GM08714 (cell line): Measurements from ENCODE around the gene SSU72.
"Not testable (repeated sequence)": the region's sequence is repeated elsewhere in the genome, so short reads cannot be mapped to it uniquely, and the experiment has no call there.

Source experiments
- H3K4me3 ChIP-seq: fragments of 200-500 bp; sonication (Bioruptor generic); 2 replicates; pipeline ENCODE4 v1.5.1; 2014; ENCODE audit warnings: mild to moderate bottlenecking, low read length, inconsistent platforms
- ZNF274 ChIP-seq: IDR thresholded peaks from 2 replicates; pipeline ENCODE4 v1.6.1; 2012; ENCODE audit warnings: mild to moderate bottlenecking, low read depth, low read length

SSU72 gene

DNA sequence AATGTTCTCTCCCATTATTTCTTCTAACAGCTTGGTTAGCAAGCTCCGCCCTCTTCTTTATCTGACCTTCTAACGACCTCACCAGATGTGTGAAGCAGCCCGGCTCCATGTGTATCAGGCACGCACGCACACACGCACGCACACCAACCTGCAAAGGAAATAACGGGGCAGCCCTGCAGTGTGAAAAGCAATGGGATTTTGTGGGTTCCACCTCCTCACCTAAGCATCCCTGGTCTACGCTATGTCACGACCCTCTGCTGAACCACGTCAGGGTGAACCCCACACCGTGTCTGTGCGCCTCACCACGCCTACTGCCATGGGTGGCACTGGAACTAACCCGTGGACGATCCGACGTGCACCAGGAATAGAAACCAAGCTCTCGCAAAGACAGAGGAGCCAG, 10.4 kb downstream of the SSU72 start:
- no peak for TF ChIP-seq ZNF274
- no peak overlapping the region for H3K4me3 ChIP-seq

DNA sequence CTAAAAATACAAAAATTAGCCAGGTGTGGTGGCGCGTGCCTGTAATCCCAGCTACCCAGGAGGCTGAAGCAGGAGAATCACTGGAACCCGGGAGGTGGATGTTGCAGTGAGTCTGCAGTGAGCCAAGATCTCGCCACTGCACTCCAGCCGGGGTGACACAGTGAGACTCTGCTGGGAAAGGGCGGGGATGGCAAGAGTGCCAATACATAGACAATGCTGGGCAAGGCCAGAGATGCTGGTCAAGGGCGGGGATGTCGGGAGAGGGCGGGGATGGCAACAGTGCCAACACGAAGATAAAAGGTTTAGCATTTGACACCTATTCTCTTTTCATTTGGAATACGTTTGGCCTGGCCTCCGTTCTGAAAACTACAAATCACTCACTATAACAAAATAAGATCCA, 11.0 kb downstream of the SSU72 start:
- no peak for TF ChIP-seq ZNF274
- H3K4me3 ChIP-seq = no peak overlapping the region

DNA sequence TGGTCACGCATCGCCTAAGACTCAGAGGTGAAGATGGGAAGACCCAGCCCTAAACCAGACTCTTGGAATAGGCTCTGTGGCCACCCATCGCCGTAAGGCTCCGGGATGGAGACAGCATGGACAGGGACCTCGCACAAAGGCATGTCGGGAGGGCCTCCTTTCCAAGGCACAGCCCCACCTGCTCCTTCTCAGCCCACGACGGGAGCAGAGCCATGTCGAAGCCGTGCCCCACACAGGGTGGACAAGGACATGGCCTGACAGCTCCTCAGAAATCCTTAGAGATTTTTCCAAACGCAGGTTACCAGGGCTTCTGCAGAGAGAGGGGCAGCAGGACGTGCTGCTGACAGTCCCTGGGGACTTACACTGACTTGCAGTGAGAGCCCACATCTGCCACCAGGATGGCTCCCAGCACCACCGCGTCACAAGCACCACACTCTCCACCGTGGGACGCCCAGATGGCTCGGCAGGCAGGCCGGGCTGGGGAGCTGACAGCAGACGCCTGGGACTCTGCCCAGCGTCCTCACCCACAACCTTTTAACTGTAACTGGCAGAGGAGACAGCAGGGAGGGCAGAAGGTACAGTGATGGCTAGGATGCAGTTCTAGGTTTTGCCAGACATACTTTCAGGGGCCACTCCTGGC, 12.0 kb downstream of the SSU72 start:
- TF ChIP-seq ZNF274 = no peak

DNA sequence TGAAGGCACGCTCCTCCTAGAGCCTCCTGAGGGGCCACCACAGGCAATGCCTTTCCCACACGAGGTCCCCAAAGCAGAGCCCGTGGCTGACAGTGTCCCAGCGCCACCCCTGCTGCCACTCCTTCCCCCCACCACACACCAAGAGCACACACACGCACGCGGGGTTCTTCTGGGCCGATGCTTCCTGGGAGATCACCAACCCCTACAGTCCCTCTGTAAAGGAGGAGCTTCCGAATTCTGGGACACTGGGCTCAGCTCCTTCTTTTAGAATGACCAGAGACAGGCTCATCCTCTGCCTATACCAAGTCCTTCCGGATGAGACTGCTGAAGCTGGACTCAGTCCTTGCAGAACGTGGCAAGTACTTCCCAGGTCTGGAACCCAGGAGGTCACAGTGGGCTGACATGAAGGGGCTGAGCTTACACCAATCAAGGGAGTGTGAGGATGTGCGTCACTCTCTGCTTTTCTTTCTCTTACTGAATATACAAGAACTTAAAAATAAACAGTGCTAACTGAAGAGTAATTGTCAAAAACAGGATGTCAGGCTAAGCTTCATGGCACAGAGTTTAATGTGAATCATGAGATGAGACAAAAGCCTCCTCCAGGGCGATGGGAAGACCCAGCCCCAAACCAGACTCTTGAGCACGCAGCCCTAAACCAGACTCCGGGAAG, 12.7 kb downstream of the SSU72 start:
- TF ChIP-seq ZNF274 = no peak
- H3K4me3 ChIP-seq = no peak overlapping the region

More for the DNA sequence above, 12.0 kb downstream of the SSU72 start:
- no peak overlapping the region for H3K4me3 ChIP-seq

DNA sequence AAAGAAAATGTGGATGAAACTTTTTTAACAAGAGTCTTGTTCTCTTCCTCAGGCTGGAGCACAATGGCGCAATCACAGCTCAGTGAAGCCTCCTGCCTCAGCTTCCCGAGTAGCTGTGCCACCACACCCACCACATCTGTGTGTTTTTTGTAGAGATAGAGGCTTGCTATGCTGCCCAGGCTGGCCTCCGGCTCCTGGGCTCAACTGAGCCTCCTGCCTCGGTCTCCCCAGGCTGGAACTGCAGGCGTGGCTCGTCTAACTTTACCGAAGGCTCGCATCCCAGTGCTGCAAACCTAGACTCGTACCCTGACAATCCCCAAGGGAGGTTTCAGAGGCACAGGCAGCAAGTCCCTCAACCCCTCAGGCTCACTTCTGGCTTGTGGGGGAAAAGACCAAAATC, 14.5 kb downstream of the SSU72 start:
- no peak for TF ChIP-seq ZNF274
- no peak overlapping the region for H3K4me3 ChIP-seq

DNA sequence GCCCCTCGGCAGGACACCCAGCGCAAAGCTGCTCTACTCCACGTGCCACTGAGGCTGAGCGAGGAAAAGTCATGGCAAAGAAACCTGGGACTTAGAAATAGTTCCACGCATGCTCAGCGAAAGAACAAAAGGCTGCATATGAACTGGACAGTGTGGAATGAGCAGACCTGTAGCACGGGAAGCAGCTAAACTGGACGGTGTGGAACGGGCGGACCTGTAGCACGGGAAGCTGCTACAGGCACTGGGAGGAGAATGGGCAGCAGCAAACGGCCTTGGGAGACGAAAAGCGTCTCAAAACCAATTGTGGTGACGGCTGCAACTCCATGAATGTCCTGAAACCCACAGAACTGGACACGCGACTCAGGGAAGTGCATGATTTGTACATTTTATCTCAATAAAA, 15.6 kb downstream of the SSU72 start:
- no peak for TF ChIP-seq ZNF274
- no peak overlapping the region for H3K4me3 ChIP-seq

DNA sequence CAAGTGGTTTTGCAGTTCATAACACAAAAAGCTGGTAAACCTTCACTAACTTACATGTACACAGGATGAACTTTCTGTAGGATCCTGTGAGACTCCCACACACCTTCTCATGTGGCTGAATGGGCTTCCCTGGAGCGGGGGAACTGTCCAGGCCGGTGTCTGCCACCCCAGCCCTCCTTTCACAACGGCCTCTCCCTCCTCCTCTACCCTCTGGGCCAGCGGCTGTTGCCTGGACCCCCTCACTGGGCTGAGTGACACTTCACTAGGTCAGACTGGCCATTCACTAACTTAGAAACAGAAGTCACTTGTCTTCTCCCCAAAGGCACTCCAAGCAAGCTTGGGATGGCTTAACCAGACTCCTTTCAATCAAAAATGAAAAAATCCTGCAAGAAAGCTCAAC, 16.1 kb downstream of the SSU72 start:
- TF ChIP-seq ZNF274 = no peak
- H3K4me3 ChIP-seq = no peak overlapping the region

DNA sequence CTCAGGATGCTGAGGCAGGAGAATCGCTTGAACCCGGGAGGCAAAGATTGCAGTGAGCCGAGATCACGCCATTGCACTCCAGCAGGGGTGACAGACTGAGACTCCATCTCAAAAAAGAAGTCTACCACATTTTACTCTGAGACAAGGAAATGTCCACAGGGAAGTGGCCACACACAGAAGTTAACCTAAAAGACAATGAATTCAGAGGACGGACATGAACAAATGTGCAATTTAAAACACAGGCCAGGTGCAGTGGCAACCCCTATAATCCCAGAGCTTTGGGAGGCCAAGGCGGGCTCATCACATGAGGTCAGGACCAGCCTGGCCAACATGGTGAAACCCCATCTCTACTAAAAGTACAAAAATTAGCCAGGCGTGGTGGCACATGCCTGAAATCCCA, 17.0 kb downstream of the SSU72 start:
- not testable (repeated sequence) for H3K4me3 ChIP-seq

DNA sequence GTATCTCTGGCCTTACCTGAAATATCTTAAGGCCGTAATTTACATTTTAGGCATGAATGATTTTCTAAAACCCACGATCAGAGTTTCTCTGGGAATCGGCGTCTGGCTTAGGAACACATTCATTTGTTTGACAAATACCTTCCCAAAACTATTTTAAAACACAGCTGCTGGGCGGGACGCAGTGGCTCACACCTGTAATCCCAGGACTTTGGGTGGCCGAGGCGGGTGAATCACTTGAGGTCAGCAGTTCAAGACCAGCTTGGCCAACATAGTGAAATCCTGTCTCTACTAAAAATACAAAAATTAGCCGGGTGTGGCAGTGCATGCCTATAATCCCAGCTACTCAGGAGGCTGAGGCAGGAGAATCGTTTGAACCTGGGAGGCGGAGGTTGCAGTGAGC, 17.7 kb downstream of the SSU72 start:
- H3K4me3 ChIP-seq = not testable (repeated sequence)

DNA sequence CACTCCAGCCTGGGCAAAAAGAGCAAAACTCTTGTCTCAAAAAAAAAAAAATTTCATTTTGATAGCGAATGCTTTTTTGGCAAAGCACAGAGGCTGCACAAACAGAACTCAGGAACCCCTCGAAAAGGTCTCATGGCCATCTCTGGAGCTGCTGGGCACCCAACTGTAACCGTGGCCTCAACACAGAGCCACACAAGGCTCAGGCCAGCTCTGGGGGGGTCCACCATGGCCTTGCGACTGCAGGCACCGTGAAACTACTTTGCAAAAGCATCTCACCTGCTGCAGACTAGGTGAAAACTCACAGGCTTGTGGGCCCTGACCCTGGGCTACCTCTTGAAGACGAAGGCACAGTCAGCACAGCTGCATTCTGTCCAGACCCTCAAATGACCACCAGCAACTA, 18.2 kb downstream of the SSU72 start:
- no peak overlapping the region for H3K4me3 ChIP-seq
- no peak for TF ChIP-seq ZNF274

DNA sequence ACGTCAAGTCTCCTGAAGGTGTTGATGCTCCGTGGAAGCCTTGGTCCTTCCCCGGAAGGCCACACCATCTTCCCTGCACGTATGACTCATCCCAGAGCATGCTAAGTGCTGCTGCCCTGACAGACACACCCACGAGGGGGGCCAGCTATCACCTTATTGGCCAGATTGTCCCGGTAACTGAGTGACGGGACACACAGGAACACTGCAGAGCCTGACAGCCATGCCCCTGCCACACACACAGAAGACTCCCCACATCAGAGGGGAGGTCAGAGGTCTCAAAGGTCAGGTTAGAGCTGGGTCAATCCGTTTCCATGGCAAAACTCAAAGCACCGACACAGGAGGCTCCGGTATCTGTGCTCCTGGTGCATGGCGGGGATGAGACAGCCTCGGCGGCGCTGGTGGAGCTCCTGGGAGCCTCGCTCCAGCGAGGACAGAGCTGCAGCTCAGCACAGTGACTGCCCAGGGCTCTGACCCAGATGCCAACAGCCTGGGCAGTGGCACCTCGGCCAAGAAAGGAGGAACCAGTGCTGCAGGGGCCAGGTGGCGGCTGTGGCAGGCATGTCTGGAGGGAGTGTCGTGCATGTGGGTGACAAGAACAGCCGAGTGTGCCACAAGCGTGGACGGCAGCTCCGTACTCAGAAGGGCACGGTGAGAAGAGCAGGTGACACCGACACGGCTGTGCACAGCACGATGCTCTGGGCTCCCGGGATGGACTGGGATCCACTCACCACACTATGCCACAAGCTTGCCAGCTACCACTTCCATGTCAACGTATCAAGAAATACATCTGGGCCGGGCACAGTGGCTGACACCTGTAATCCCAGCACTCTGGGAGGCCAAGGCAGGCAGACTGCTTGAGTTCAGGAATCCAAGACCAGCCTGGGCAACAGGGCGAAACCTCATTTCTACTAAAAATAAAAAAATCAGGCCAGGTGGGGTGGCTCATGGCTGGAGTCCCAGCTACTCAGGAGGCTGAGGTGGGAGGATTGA, 19.4 kb downstream of the SSU72 start:
- no peak overlapping the region for H3K4me3 ChIP-seq
- TF ChIP-seq ZNF274 = no peak

DNA sequence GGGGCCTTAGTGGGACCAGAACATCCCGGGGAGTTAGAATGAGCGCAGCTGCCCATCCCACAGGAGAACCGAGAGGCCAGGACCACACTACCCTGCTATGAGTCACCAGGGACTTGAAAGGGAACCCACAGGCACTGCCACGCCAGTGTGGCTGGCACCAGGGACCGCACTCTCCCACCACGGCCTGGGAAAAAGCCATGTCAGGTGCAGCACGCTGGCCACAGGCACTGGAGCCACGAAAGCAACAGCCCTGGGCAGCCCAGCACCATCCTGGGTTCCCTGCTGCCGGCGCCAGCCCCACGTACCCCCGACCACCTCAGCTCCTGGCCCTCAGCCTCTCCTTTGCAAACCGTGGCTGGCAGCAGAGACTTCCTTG, 20.1 kb downstream of the SSU72 start:
- no peak for TF ChIP-seq ZNF274
- H3K4me3 ChIP-seq = no peak overlapping the region

DNA sequence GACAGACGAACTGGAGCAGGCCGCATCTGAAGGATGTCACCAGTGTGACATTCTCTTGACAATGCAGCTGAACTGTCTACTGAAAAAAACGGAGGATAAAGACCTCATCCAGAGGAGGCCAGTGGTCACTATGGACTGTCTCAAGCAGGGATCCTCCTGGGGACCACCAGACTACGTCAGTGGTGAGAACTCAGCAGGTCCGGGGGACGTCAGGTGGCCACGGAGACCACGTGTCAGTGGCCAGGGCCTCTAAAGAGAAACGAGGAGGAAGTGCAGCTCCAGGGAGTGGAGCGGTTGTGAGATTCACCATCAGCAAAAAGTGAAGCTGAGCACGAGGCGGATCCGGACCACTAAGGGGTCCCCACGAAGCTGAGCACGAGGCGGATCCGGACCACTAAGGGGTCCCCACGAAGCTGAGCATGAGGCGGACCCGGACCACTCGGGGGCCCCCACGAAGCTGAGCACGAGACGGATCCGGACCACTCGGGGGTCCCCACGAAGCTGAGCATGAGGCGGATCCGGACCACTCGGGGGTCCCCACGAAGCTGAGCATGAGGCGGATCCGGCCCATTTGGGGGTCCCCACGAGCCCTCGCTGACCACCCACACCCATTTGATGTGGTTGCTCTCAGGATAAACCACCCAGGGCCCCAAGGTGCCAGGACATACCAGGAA, 20.7 kb downstream of the SSU72 start:
- TF ChIP-seq ZNF274 = no peak
- H3K4me3 ChIP-seq = no peak overlapping the region

DNA sequence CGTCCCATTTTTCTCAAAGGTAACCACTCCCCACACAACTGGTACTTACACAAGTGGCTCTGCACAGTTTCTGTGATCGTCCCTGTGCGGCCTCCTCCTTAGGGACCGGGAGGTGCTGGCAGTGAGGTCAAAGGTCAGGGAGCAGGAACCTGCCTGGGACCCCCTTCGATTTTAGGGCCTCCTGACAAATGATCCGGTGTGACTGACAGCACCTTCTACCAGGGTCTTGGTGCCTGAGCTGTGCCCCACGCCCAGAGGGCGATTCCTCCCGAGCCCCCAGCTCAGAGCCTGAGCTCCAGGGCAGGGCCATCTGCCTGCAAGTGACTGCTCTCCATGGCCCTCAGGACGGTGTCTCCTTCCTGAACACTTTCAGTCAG, 22.4 kb downstream of the SSU72 start:
- TF ChIP-seq ZNF274 = no peak

More for the DNA sequence above, 22.4 kb downstream of the SSU72 start:
- H3K4me3 ChIP-seq = no peak overlapping the region
